RWPE2 (cell line): ENCODE data around the gene CFP.

Experiments used
- ATAC-seq: fragments of 200-7000 bp; cut with Tn5 transposase; 3 replicates; pipeline ENCODE4 v1.9.1; 2021; ENCODE audit warnings: low read depth
- DNase-seq: peaks from one replicate; pipeline ENCODE4 v3.0.0-alpha.2; 2020; ENCODE audit warnings: low spot score
- H3K27ac ChIP-seq: fragments of 450-650 bp; 2 replicates; pipeline ENCODE4 v1.5.1; 2017; ENCODE audit warnings: mild to moderate bottlenecking; ENCODE audit not compliant: poor library complexity, severe bottlenecking
- H3K27me3 ChIP-seq: fragments of 250-450 bp; sonication (Bioruptor Pico); 2 replicates; pipeline ENCODE4 v1.5.1; 2021; ENCODE audit warnings: mild to moderate bottlenecking, moderate library complexity; ENCODE audit not compliant: insufficient read depth, poor library complexity, severe bottlenecking
- H3K36me3 ChIP-seq: fragments of 250-450 bp; sonication (Bioruptor Pico); 2 replicates; pipeline ENCODE4 v1.5.1; 2020; ENCODE audit warnings: low read depth, mild to moderate bottlenecking, moderate library complexity
- H3K4me1 ChIP-seq: fragments of 250-450 bp; sonication (Bioruptor Pico); 2 replicates; pipeline ENCODE4 v1.5.1; 2021; ENCODE audit warnings: mild to moderate bottlenecking, moderate library complexity; ENCODE audit not compliant: insufficient read depth, poor library complexity, severe bottlenecking
- H3K4me3 ChIP-seq: fragments of 250-450 bp; sonication (Bioruptor Pico); 2 replicates; pipeline ENCODE4 v1.5.1; 2021; ENCODE audit warnings: mild to moderate bottlenecking, moderate library complexity; ENCODE audit not compliant: severe bottlenecking
- H3K9me3 ChIP-seq: fragments of 250-450 bp; sonication (Bioruptor Pico); 2 replicates; pipeline ENCODE4 v1.5.1; 2021; ENCODE audit warnings: mild to moderate bottlenecking, moderate library complexity; ENCODE audit not compliant: severe bottlenecking
- CTCF ChIP-seq: fragments of 450-650 bp; IDR thresholded peaks from one replicate; pipeline ENCODE4 v1.5.1; 2017; ENCODE audit warnings: mild to moderate bottlenecking, moderate library complexity; ENCODE audit not compliant: poor library complexity, severe bottlenecking

The CFP gene

GRCh38 chrX:47621851-47622250 lies 7.9 kb downstream of the CFP start:
- H3K36me3 ChIP-seq = no peaks in the 10 kb centered on the region
- no peak overlapping the region for H3K4me3 ChIP-seq
- DNase-seq = no peak
- H3K27me3 ChIP-seq = no peaks in the 10 kb centered on the region
- no peak overlapping the region for H3K27ac ChIP-seq
- no peaks in the 10 kb centered on the region for H3K9me3 ChIP-seq
- TF ChIP-seq CTCF = no peak
- no peaks in the 10 kb centered on the region for H3K4me1 ChIP-seq
- ATAC-seq = no peak

GRCh38 chrX:47620303-47620685 lies 9.4 kb downstream of the CFP start:
- Histone ChIP-seq H3K27me3 (no peaks in the 10 kb centered on the region), H3K4me1 (no peaks in the 10 kb centered on the region), H3K4me3 (no peak overlapping the region), H3K9me3 (no peaks in the 10 kb centered on the region), H3K27ac (no peak overlapping the region), H3K36me3 (no peaks in the 10 kb centered on the region)
- DNase-seq (no peak), ATAC-seq (no peak)
- no peak for TF ChIP-seq CTCF

GRCh38 chrX:47619486-47620302 lies 10.0 kb downstream of the CFP start, which contains the start of gene SYN1:
SYN1 (minus strand) TSS chrX:47619857; CDS start chrX:47619728, 129 bp downstream.
- peak; percentile 67 for ATAC-seq
- TF ChIP-seq CTCF = no peak
- Histone ChIP-seq H3K27ac (no peak within 1 kb of the TSS), H3K4me3 (peak within 1 kb of the TSS; percentile 23), H3K4me1 (no peaks in the 10 kb centered on the region), H3K9me3 (no peaks in the 10 kb centered on the region), H3K27me3 (no peaks in the 10 kb centered on the region), H3K36me3 (no peaks in the 10 kb centered on the region)
- no peak for DNase-seq

GRCh38 chrX:47618923-47619485 lies 10.7 kb downstream of the CFP start:
- no peak overlapping the region for H3K27ac ChIP-seq
- ATAC-seq (no peak), DNase-seq (no peak)
- no peak for TF ChIP-seq CTCF
- H3K36me3 ChIP-seq = no peaks in the 10 kb centered on the region
- peak overlapping the region; percentile 23 for H3K4me3 ChIP-seq
- no peaks in the 10 kb centered on the region for H3K27me3 ChIP-seq
- H3K9me3 ChIP-seq = no peaks in the 10 kb centered on the region
- H3K4me1 ChIP-seq = no peaks in the 10 kb centered on the region

GRCh38 chrX:47614618-47615017 lies 15.1 kb downstream of the CFP start:
- no peak for TF ChIP-seq CTCF
- Histone ChIP-seq H3K4me3 (no peak overlapping the region), H3K27ac (no peak overlapping the region), H3K36me3 (no peaks in the 10 kb centered on the region), H3K9me3 (no peaks in the 10 kb centered on the region), H3K27me3 (no peaks in the 10 kb centered on the region), H3K4me1 (no peaks in the 10 kb centered on the region)
- DNase-seq (no peak), ATAC-seq (no peak)
